Right atrium auricular region (tissue), 2 donors: Measurements from ENCODE around the gene MYO18A. TPM values are rescaled to one million over a fixed set of nuclear protein-coding genes. Genes with fewer than 3 reads are reported as not detected.

Experiments
- DNase-seq: peaks from one replicate; pipeline ENCODE4 v3.0.0-alpha.2; 2019; ENCODE audit warnings: low spot score
- H3K27ac ChIP-seq, 2 donors: fragments of 200-600 bp; sonication (generic); 1 replicate in 1 of 2; 2 replicates in 1 of 2; pipeline ENCODE4 v1.5.1; 2016 to 2019
- H3K27me3 ChIP-seq, 2 donors: fragments of 200-600 bp; sonication (generic); one replicate each; pipeline versions ENCODE4 v1.5.1 to v1.6.0; 2017 to 2019
- H3K36me3 ChIP-seq: fragments of 200-600 bp; sonication (generic); one replicate; pipeline ENCODE4 v1.5.1; 2016
- H3K4me1 ChIP-seq, 2 donors: fragments of 200-600 bp; sonication (generic); one replicate each; pipeline versions ENCODE4 v1.5.1 to v1.6.0; 2017 to 2019
- H3K4me3 ChIP-seq, 2 donors: fragments of 200-600 bp; sonication (generic); 1 replicate in 1 of 2; 2 replicates in 1 of 2; pipeline ENCODE4 v1.5.1; 2017 to 2019; ENCODE audit warnings: mild to moderate bottlenecking in 1 of 2, moderate library complexity in 1 of 2
- H3K9me3 ChIP-seq, 2 donors: fragments of 200-600 bp; sonication (generic); one replicate each; pipeline ENCODE4 v1.5.1; 2019
- CTCF ChIP-seq, 2 donors: fragments of 200-600 bp; sonication (generic); IDR thresholded peaks; one replicate each; pipeline ENCODE4 v1.5.1; 2019; ENCODE audit warnings: antibody characterized with exemption in 2 of 2
- total RNA-seq, 2 donors: library from RNA; depleted of rRNA; stranded (reverse); fragments of >200 nt; gene quantifications; one replicate each; pipeline ENCODE4 v1.1.0, GENCODE V29; 2016

The MYO18A gene
- total RNA-seq, 2 donors from 2014 or later, result 159 to 219 TPM

GRCh38 chr17:29107084-29107483, 73.1 kb downstream of the MYO18A start:
- peaks cover 0 to 20% of the 10 kb centered on the region in 2 donors for H3K4me1 ChIP-seq
- no peak overlapping the region for H3K27ac ChIP-seq

GRCh38 chr17:29103341-29103740, 76.9 kb downstream of the MYO18A start:
- no peak for TF ChIP-seq CTCF (IDR thresholded peaks at IDR 0.05)
- H3K4me3 ChIP-seq, result no peak overlapping the region

More at GRCh38 chr17:29107084-29107483, 73.1 kb downstream of the MYO18A start:
- Histone ChIP-seq H3K4me3 (no peak overlapping the region), H3K27me3 (no peaks in the 10 kb centered on the region), H3K36me3 (peaks cover 88% of the 10 kb centered on the region), H3K9me3 (no peaks in the 10 kb centered on the region)
- no peak for DNase-seq
- TF ChIP-seq CTCF (IDR thresholded peaks at IDR 0.05), result no peak

GRCh38 chr17:29102741-29103181, 77.4 kb downstream of the MYO18A start:
- Histone ChIP-seq H3K9me3 (no peaks in the 10 kb centered on the region), H3K27ac (no peak overlapping the region), H3K4me1 (no peaks in the 10 kb centered on the region), H3K27me3 (no peaks in the 10 kb centered on the region), H3K36me3 (peaks cover 97% of the 10 kb centered on the region), H3K4me3 (no peak overlapping the region)
- TF ChIP-seq CTCF (IDR thresholded peaks at IDR 0.05), result no peak
- no peak for DNase-seq

More at GRCh38 chr17:29103341-29103740, 76.9 kb downstream of the MYO18A start:
- H3K27me3 ChIP-seq, result no peaks in the 10 kb centered on the region
- H3K27ac ChIP-seq, result no peak overlapping the region
- DNase-seq, result no peak
- H3K4me1 ChIP-seq, result peaks cover 0 to 6% of the 10 kb centered on the region in 2 donors
- no peaks in the 10 kb centered on the region for H3K9me3 ChIP-seq
- H3K36me3 ChIP-seq, result peaks cover 94% of the 10 kb centered on the region

- DNase-seq, result no peak
- Histone ChIP-seq H3K9me3 (no peaks in the 10 kb centered on the region), H3K36me3 (peaks cover 98% of the 10 kb centered on the region), H3K27me3 (no peaks in the 10 kb centered on the region), H3K4me3 (no peak overlapping the region), H3K4me1 (no peaks in the 10 kb centered on the region), H3K27ac (no peak overlapping the region)
- TF ChIP-seq CTCF (IDR thresholded peaks at IDR 0.05), result no peak
These were observed 78.2 kb downstream of the MYO18A start for GRCh38 chr17:29102046-29102445.

- Histone ChIP-seq H3K9me3 (no peaks in the 10 kb centered on the region), H3K4me3 (no peak overlapping the region), H3K27me3 (no peaks in the 10 kb centered on the region), H3K36me3 (peaks cover 98% of the 10 kb centered on the region), H3K4me1 (no peaks in the 10 kb centered on the region), H3K27ac (no peak overlapping the region)
- DNase-seq, result no peak
- no peak for TF ChIP-seq CTCF (IDR thresholded peaks at IDR 0.05)
These were observed 79.9 kb downstream of the MYO18A start for GRCh38 chr17:29100296-29100695.

GRCh38 chr17:29099527-29099926, 80.7 kb downstream of the MYO18A start:
- Histone ChIP-seq H3K27me3 (no peaks in the 10 kb centered on the region), H3K36me3 (peaks cover 100% of the 10 kb centered on the region), H3K9me3 (no peaks in the 10 kb centered on the region), H3K4me3 (no peak overlapping the region), H3K27ac (no peak overlapping the region), H3K4me1 (no peaks in the 10 kb centered on the region)
- DNase-seq, result no peak
- TF ChIP-seq CTCF (IDR thresholded peaks at IDR 0.05), result no peak
